Measurements from ENCODE around the gene THTPA.

GRCh38 chr14:23609001-23609400 is 52.9 kb downstream of the THTPA start:
- no peak for TF ChIP-seq CBX1 (IDR thresholded peaks at IDR 0.05; ENCODE audit: low read depth)
- TF ChIP-seq ZMYM4 (CRISPR knock-in tag; IDR thresholded peaks at IDR 0.05), result no peak
- TF ChIP-seq HOXA5 (CRISPR knock-in tag; IDR thresholded peaks at IDR 0.05), result no peak
- TF ChIP-seq GZF1 (CRISPR knock-in tag; IDR thresholded peaks at IDR 0.05), result no peak

All from HepG2 (cell line).